ENCODE measurements around the gene RGS5.
"Not testable (repeated sequence)": the region's sequence is repeated elsewhere in the genome, so short reads cannot be mapped to it uniquely, and the experiment has no call there.

Gene RGS5

DNA sequence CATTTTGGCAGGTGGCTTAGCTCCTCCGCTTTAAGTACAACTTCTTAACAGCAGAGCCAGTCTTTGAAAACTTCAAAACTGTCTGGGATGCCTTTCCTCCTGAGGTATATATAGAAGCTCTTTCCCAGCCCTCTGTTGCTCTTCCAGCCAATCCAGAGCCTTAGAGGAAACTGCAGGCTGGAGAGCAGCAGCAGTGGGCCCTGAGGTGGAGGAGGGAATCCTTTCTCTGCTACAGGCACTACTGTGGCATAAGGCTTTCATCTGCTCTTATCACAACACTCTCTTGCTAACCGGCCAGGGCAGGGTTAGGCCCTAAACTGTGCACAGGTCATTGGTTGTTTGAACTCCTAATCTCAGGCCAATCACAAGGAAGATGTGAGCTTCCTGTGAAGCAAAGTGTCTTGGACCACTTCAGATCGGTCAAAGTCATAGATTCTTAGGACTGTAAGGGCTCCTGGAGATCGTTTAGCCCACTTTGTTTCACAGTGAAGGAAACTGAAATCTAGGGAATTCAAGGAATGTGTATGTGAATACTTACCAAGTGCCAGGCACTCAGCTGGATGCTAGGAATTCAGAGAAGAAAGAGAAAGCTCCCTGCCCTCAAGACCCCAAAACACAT is at the start of gene RGS5:
Gene RGS5 (minus strand): TSS at position 84 of the 619 bp plus-strand sequence. CDS start 81 bp downstream, at position 3.
- DNase-seq = no peak

- no peak for DNase-seq
These were observed 47.8 kb upstream of the RGS5 start for GRCh38 chr1:163250382-163250974.

- no peak for DNase-seq
These were observed 45.3 kb upstream of the RGS5 start for GRCh38 chr1:163248064-163248463.

GRCh38 chr1:163244648-163245047 is 41.9 kb upstream of the RGS5 start:
- not testable (repeated sequence) for DNase-seq

DNA sequence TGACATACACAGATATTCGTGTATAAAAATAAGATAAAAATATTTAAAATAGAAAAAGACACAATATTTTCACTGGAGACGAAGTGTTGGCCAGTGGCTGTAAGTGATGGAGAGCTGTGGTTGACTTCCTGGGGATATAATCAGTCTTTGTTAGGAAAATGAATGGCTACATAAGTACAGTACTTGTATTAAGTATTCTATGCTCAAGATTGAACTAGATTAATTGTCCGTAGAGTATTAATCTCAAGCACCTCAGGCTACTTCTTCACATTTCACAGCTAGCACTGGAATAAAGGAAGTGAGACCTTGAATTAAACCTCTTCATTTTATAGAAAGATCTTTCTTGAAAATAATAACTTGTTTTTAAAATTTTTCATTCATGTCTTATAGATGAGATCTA is 39.0 kb upstream of the RGS5 start:
- DNase-seq = no peak

GRCh38 chr1:163240705-163241104 is 38.0 kb upstream of the RGS5 start:
- no peak for DNase-seq

GRCh38 chr1:163233643-163234042 is 30.9 kb upstream of the RGS5 start:
- DNase-seq = not testable (repeated sequence)

- DNase-seq = no peak
These were observed 28.7 kb upstream of the RGS5 start for GRCh38 chr1:163231385-163231784.

DNA sequence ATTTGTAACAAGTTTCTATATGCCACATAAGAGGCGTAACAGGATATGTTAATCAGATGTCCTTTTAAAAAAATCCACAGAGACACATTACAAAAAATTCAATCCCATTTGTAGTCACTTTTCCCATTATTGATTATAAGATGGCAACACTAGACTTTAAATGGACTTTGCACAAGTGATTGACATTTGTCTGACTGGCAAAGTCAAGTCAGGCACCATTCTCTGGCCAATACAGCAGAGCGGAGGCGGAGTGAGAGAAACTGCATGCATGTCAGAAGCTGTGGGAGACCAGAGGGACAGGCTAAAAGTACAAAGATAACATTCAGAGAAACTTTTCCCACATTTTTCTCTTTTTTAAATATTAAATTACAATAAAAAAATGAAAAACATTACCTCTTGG is 28.1 kb upstream of the RGS5 start:
- DNase-seq = no peak

GRCh38 chr1:163228271-163228670 is 25.6 kb upstream of the RGS5 start:
- DNase-seq = not testable (repeated sequence)

DNA sequence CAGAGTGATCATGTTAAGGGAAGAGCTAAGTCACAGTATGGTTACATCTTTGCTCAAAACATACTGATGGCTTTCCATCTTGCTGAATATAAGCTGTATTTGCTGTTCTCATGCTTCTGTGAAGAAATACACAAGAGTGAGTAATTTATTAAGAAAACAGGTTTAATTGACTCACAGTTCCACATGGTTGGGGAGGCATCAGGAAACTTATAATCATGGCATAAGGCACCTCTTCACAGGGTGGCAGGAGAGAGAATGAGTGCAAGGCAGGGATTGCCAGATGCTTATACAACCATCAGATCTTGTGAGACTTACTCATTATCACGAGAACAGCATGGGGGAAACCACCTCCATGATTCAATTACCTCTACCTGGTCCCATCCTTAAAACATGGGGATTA is 24.4 kb upstream of the RGS5 start:
- DNase-seq = no peak

DNA sequence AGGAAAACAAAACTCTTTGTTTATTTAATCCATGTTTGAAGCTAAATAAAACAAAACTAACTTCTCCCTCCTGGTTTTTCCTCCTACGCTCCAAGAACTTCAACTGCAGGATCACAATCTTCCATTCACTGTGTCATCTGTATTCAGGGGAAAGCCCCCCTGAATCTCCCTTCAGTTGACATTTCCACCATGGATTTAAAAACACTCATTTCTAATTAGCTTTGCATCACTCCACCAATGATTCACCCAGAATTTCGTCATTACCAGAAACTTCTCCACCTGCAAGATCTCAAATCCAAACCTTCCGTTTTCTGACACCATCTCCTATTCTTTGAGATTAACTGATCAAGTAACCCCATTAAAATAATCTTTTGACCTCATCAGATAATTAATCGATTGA is 10.9 kb upstream of the RGS5 start:
- no peak for DNase-seq

DNA sequence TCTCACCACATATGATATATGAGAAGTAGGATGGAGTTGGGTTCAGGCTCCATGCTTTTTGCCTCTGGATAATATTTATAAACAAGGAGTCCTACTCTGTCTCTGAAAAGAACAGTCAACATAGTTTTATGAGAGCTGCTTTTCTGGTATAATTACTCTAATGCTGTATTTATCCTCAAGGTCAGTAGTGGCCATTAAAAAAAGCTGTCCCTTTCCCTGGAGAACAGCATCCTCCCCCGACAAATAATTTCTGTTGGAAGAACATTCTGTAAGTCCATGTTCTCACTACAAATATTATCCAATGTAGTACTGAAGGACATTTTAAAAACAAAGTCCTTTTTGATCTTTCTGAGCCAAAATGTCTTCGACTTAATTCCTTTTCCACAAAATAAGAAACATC is 9.0 kb upstream of the RGS5 start:
- DNase-seq = no peak

DNA sequence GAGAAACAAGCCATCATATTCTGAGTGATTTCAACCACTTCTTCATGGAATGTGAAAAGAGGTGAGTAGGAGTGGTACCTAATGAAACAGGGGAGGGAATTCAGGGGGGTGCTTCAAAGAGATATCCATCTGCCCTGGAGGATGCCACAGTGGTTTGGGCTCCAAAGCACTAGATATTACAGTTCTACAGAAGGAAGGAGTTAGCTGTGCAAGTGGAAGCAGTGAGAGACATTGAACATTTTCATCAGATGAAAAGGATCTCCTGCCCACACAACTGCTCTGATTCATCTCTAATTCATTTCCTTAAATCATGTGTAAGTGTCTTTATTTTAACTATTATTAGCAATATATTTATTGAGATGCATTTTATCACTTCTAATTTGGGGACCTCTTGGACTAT is 2.8 kb upstream of the RGS5 start:
- no peak for DNase-seq

GRCh38 chr1:163203561-163203960 is 845 bp upstream of the RGS5 start:
- DNase-seq = no peak

DNA sequence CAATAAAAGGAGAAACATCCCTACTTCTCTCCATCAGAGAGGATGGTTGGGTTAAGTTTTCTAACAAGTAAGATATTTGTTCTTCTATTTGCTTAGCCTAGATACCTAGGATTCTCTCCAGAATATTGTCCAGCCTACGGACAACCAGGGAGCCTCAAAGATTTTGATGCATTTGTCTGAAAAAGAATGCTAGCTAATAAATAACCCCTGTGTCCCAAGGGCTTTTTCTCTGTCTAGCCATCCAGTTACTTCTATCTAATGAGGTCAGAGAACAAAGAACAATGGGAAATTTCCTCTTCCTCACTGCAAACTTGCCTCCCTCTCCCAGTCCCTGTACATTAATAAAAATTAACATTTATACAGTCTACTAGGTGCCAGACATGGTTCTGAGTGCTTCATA is 810 bp downstream of the RGS5 start:
- no peak for DNase-seq

GRCh38 chr1:163197022-163197421 is 5.7 kb downstream of the RGS5 start:
- no peak for DNase-seq

GRCh38 chr1:163196449-163196787 is 6.3 kb downstream of the RGS5 start:
- no peak for DNase-seq

- no peak for DNase-seq
These were observed 6.8 kb downstream of the RGS5 start for GRCh38 chr1:163195728-163196448.

GRCh38 chr1:163191301-163191700 is 11.4 kb downstream of the RGS5 start:
- no peak for DNase-seq

GRCh38 chr1:163188947-163189346 is 13.8 kb downstream of the RGS5 start:
- DNase-seq = no peak

DNA sequence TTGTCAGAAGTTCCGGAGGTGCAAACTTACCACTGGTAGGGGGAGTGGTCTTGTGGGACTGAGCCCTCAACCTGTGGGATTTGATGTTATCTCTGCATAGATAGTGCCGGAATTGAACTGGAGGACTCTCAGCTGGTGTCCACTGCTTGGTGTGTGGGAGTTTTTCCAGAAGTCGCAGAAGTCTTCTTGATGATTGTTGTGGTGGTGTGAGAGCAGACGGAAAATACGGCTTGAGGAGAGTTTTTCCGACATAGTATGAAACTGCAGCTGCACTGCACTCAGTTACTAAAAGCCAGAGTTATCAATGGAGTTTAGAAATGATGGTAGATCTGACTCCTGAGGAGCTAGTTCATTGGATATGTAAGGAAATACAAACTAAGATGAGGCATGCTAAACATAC is 14.9 kb downstream of the RGS5 start:
- no peak for DNase-seq

DNA sequence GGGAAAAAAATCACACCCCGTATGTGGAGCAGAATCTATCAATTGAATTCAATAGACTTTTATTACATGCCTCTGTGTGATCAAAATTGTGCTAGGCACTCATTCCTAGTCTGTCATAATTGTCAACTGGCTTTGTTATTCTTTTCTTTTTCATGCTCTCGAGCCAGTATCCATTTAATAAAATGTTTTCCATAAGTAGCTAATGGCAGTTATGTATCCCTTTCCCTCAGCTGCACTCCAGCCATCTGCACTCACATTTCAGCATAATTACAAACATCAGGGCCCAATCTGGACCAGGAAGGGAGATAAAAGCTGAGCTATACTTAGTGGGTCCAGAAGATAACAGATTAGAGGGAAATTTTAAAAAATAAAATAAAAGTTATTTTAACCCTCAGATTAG is 15.9 kb downstream of the RGS5 start:
- no peak for DNase-seq

GRCh38 chr1:163182330-163182949 is 20.3 kb downstream of the RGS5 start:
- DNase-seq = no peak

All from DMS153 (cell line).